Neural cell (in vitro differentiated cells): Measurements from ENCODE around the gene AS3MT. TPM values are rescaled to one million over a fixed set of nuclear protein-coding genes. Genes with fewer than 3 reads are reported as not detected.

Experiments used
- H2AFZ ChIP-seq: fragments of 200-600, 300-800 bp; sonication (generic), shearing (Covaris generic); 2 replicates; pipeline ENCODE4 v1.6.0; 2014; ENCODE audit warnings: low read depth, mild to moderate bottlenecking, antibody characterized with exemption, low read length, moderate library complexity
- H3F3A ChIP-seq: fragments of 200-600 bp; shearing (Covaris generic); 2 replicates; pipeline ENCODE4 v1.6.1; 2016; ENCODE audit warnings: mild to moderate bottlenecking, moderate library complexity, mixed read lengths, antibody characterized with exemption, low read length; ENCODE audit not compliant: insufficient read depth, poor library complexity, severe bottlenecking
- H3K27ac ChIP-seq: fragments of 200-600, 300-800 bp; sonication (generic), shearing (Covaris generic); 2 replicates; pipeline ENCODE4 v1.5.1; 2014; ENCODE audit warnings: mild to moderate bottlenecking, low read length, moderate library complexity
- H3K27me3 ChIP-seq: fragments of 300-800, 200-600 bp; sonication (generic), shearing (Covaris generic); 2 replicates; pipeline ENCODE4 v1.6.0; 2014; ENCODE audit warnings: mild to moderate bottlenecking, low read depth, low read length, moderate library complexity; ENCODE audit not compliant: insufficient read depth
- H3K36me3 ChIP-seq: fragments of 300-800, 200-600 bp; sonication (generic), shearing (Covaris generic); 2 replicates; pipeline ENCODE4 v1.5.1; 2014; ENCODE audit warnings: mild to moderate bottlenecking, antibody characterized with exemption, low read length, moderate library complexity; ENCODE audit not compliant: insufficient read depth
- H3K4me2 ChIP-seq: fragments of 300-800, 200-600 bp; sonication (generic), shearing (Covaris generic); 2 replicates; pipeline ENCODE4 v1.6.0; 2014; ENCODE audit warnings: mild to moderate bottlenecking, low read length
- H3K4me3 ChIP-seq: fragments of 300-800, 200-600 bp; sonication (generic), shearing (Covaris generic); 2 replicates; pipeline ENCODE4 v1.5.1; 2014; ENCODE audit warnings: mild to moderate bottlenecking, low read length, moderate library complexity
- H3K79me2 ChIP-seq: fragments of 200-600 bp; shearing (Covaris generic); replicated peaks from 2 replicates; pipeline ENCODE4 v1.6.0; 2014; ENCODE audit warnings: mild to moderate bottlenecking, low read length, moderate library complexity; ENCODE audit not compliant: insufficient read depth
- H3K9ac ChIP-seq: fragments of 300-800, 200-600 bp; sonication (generic), shearing (Covaris generic); 2 replicates; pipeline ENCODE4 v1.6.1; 2016; ENCODE audit warnings: mild to moderate bottlenecking, low read length, mixed read lengths
- H3K9me2 ChIP-seq: fragments of 200-600 bp; shearing (Covaris generic); 2 replicates; pipeline ENCODE4 v1.6.1; 2016; ENCODE audit warnings: mild to moderate bottlenecking, low read length, mixed read lengths; ENCODE audit not compliant: insufficient read depth
- H3K9me3 ChIP-seq: fragments of 200-600, 300-800 bp; sonication (generic), shearing (Covaris generic); 2 replicates; pipeline ENCODE4 v1.6.1; 2016; ENCODE audit warnings: mild to moderate bottlenecking, mixed run types, low read length, moderate library complexity, mixed read lengths
- H4K20me1 ChIP-seq: fragments of 200-600 bp; shearing (Covaris generic); 2 replicates; pipeline ENCODE4 v1.6.1; 2016; ENCODE audit warnings: mild to moderate bottlenecking, mixed run types; ENCODE audit not compliant: insufficient read depth
- CTCF ChIP-seq: fragments of 450-650 bp; IDR thresholded peaks from 2 replicates; pipeline ENCODE4 v1.5.1; 2014; ENCODE audit warnings: antibody characterized with exemption, mild to moderate bottlenecking, moderate library complexity; ENCODE audit not compliant: poor library complexity, severe bottlenecking
- EP300 ChIP-seq: fragments of 450-650 bp; conservative IDR thresholded peaks from 2 replicates; pipeline ENCODE4 v1.6.1; 2014; ENCODE audit warnings: antibody characterized with exemption, mild to moderate bottlenecking, moderate library complexity; ENCODE audit not compliant: poor library complexity, severe bottlenecking
- EZH2 ChIP-seq: fragments of 200-600, 300-800 bp; shearing (Covaris generic), sonication (generic); IDR thresholded peaks from 2 replicates; pipeline ENCODE4 v1.6.1; 2014; ENCODE audit warnings: antibody characterized with exemption, low read length, borderline replicate concordance, mild to moderate bottlenecking; ENCODE audit not compliant: insufficient read depth, poor library complexity, severe bottlenecking
- MXI1 ChIP-seq: fragments of 450-650 bp; conservative IDR thresholded peaks from 2 replicates; pipeline ENCODE4 v1.6.1; 2014; ENCODE audit warnings: antibody characterized with exemption, mild to moderate bottlenecking; ENCODE audit not compliant: poor library complexity, severe bottlenecking
- POLR2AphosphoS5 ChIP-seq: IDR thresholded peaks from 2 replicates; pipeline ENCODE4 v1.6.1; 2012
- RAD21 ChIP-seq: fragments of 450-650 bp; conservative IDR thresholded peaks from 2 replicates; pipeline ENCODE4 v1.6.1; 2014; ENCODE audit warnings: antibody characterized with exemption, mild to moderate bottlenecking, moderate library complexity
- REST ChIP-seq: IDR thresholded peaks from 2 replicates; pipeline ENCODE4 v1.6.1; 2012; ENCODE audit warnings: borderline replicate concordance
- SMC3 ChIP-seq: fragments of 450-650 bp; conservative IDR thresholded peaks from 2 replicates; pipeline ENCODE4 v1.6.1; 2014; ENCODE audit warnings: antibody characterized with exemption, mild to moderate bottlenecking, moderate library complexity; ENCODE audit not compliant: poor library complexity
- TAF1 ChIP-seq: IDR thresholded peaks from 2 replicates; pipeline ENCODE4 v1.6.1; 2012; ENCODE audit warnings: low read depth
- polyA plus RNA-seq: library from polyadenylated mRNA; depleted of rRNA; stranded (reverse); fragments of >200 nt; gene quantifications from 2 replicates; pipeline ENCODE4 v1.2.3, GENCODE V29; 2014

AS3MT gene
- polyA plus RNA-seq, 1 donor from 2014 or later = 17.6 TPM

- Histone ChIP-seq H3F3A (no peaks in the 10 kb centered on the region), H3K9ac (no peak overlapping the region), H3K4me3 (no peak overlapping the region), H2AFZ (no peak overlapping the region), H4K20me1 (no peaks in the 10 kb centered on the region), H3K4me2 (no peak overlapping the region), H3K9me2 (no peaks in the 10 kb centered on the region), H3K27ac (no peak overlapping the region), H3K79me2 (no peaks in the 10 kb centered on the region), H3K27me3 (no peaks in the 10 kb centered on the region), H3K9me3 (no peaks in the 10 kb centered on the region), H3K36me3 (no peaks in the 10 kb centered on the region)
- no peak for TF ChIP-seq RAD21
- no peak for TF ChIP-seq TAF1
- TF ChIP-seq REST = no peak
- no peak for TF ChIP-seq MXI1
- no peak for TF ChIP-seq POLR2AphosphoS5
- TF ChIP-seq EZH2 = no peak
- TF ChIP-seq SMC3 = no peak
- no peak for TF ChIP-seq EP300
- no peak for TF ChIP-seq CTCF
Observed at GRCh38 chr10:102859911-102860310, 9.4 kb upstream of the AS3MT start.

- Histone ChIP-seq H3K9ac (no peak overlapping the region), H3K27ac (no peak overlapping the region), H3F3A (no peaks in the 10 kb centered on the region), H3K79me2 (no peaks in the 10 kb centered on the region), H3K36me3 (no peaks in the 10 kb centered on the region), H3K9me3 (no peaks in the 10 kb centered on the region), H2AFZ (no peak overlapping the region), H3K4me3 (no peak overlapping the region), H3K9me2 (no peaks in the 10 kb centered on the region), H3K27me3 (no peaks in the 10 kb centered on the region), H3K4me2 (no peak overlapping the region), H4K20me1 (no peaks in the 10 kb centered on the region)
- TF ChIP-seq EP300 = no peak
- TF ChIP-seq RAD21 = no peak
- no peak for TF ChIP-seq SMC3
- TF ChIP-seq REST = no peak
- TF ChIP-seq EZH2 = no peak
- TF ChIP-seq CTCF = no peak
- no peak for TF ChIP-seq TAF1
- no peak for TF ChIP-seq MXI1
- TF ChIP-seq POLR2AphosphoS5 = no peak
Observed at GRCh38 chr10:102863660-102864059, 5.6 kb upstream of the AS3MT start.
